ENCODE measurements around the gene DOK5.
"Not testable (repeated sequence)": the region's sequence is repeated elsewhere in the genome, so short reads cannot be mapped to it uniquely, and the experiment has no call there.

DOK5 gene

DNA sequence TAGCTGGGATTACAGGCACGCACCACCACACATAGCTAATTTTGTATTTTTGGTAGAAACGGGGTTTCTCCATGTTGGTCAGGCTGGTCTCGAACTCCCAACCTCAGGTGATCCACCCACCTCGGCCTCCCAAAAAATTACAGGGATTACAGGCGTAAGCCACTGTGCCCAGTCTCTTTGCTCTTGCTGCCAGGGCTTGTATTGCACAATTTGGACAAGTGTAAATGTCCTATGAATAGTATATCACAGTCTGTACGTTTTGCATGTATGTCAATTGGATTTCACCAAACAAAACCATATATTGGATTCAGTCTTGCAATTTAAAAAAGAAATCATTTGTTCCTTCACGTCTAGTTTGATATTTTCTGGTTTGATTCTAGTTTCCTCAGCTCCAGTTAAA lies 2.1 kb upstream of the DOK5 start:
- no peak for DNase-seq

DNA sequence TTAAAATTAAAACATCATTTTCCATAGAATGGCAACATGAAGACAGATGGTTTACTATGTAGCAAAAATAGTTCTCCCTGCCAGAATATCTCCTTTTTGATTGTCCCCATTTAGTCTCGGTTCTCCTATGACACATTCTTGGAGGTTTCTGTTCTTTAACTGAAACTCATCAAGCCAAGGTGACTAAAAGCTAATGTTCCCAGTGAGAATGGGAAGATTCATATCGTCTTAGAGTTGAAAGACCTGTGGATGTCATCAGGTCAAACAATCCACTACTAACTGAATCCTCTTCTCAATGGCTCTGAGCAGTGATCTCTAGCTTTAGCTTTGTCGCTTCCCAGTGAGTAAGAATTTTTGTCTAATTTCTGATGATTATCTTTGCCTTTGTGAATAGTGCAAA lies 1.3 kb upstream of the DOK5 start:
- DNase-seq = no peak

DNA sequence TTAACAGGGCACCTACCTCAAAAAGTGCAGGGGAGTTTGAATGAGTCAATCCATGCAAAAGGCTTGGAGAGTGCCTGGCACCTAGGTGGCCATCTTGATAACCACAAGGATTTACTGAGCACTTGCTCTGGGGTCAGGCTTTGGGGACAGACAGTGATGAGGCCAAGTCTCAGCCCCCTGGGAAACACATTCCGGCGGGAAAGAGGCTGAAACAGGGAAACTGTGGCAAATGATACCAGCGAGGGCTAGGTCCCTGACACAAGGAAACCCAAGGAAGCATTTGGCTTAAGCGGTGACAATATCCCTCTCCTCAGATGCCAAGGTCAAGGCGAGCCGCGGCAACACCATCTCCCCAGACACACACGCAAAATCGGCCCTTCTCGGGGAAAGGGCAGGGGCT lies 527 bp upstream of the DOK5 start:
- DNase-seq = no peak

DNA sequence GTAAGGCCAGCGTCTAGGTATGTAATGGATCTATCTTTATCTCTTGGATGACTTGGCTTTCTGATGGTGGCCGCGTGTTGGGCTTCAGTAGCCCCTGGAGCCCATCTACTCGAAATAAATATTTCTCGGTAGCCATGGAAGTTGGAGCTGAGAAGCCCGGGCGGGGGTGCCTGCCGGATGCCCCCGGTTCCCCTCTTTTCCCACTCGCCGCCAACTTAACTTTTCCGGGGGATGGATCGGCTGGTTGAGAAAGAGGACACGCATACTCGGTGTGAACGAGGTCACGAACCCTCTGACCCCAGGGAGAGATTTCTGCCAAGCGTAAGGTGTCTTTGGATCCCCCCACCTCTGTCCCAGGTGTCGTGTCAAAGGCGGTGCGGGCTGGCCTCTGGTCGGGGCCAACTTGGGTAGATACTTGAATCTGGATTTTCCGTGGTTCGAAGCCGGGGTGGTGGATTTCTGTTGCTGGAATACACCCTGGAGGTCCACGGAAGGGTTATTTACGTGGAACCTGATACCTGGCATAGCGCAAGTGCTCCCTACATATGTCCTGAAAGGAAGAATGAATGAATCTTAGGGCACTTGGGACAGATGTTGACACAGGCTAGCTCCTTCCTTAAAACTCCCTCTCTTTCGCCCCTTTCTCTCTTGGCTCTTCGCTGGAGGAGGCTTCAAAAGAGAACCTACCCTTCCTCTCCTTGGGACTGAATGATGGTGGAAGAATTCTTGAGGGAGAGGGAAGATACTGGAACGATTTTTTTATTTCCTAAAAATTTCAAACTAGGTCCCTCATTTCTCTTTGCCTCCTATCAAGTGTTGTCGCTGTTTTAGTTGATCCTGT lies 996 bp downstream of the DOK5 start:
- no peak for DNase-seq

DNA sequence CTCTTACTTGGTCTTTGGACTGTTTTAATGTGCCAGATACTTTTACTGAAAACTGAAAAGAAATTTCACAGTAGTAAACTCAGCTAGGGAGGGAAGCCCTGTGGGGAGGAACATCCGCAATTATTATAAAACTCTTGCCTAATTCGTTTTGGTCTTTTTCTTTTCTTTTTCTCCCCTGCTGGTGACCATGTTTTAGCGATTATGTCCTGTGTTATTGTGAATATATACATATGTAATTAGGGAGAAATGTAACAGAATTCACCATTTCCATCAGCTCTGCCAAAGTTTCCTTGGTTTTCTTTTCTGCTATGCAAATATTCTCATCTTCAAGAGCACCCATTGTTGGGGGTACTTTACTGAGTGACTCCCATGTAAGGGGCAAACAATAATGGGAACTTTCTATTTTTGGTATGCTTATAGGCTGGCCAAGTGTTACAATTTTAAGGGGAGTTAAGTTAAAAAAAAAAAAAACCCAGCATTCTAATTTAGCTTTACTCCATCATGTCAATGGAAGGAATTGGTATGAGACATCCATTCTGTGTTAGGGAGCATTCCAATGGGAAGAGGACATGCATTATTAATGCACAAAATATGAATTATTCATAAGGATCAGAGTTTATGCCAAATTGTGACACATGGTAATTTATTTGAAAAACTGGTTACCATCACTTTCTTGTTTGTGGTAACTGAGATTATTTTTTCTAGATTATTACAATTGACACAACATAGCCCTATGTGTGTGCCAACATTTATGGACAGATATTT lies 2.0 kb downstream of the DOK5 start:
- DNase-seq = no peak

DNA sequence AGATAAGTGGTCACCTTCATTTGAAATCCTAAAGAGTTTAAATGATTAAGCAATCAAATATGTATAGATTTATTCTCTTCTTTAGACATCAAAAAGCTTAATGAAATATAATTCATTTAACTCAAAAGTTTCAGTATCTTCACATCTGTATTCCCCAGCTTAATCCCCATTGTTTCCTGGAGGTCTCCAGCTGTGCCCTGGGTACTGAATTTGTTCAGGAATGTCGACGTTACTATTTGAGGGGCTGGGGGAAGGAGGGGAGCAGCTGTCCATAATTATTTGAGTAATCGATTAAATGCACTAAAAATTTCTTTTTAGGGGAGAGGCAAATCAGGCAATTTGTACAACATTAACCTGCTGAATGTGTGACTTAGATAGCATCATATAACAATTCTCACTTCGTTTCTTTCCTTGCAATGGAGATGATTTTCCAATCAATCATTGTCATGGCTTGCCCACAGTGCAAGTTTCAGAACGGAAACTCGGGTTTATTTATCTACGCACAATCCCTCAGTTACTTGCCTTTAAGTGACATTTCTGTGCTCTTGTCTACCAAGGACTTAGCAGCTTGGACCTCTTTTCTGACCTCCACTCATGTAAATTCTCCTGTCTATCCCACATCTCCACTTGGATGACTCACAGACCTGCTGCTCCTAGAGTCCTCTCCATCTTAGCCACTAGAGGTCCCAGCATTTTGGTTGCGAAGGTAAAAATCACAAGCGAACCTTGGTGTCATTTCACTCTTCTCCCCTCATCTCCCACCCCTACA lies 3.9 kb downstream of the DOK5 start:
- DNase-seq = no peak

DNA sequence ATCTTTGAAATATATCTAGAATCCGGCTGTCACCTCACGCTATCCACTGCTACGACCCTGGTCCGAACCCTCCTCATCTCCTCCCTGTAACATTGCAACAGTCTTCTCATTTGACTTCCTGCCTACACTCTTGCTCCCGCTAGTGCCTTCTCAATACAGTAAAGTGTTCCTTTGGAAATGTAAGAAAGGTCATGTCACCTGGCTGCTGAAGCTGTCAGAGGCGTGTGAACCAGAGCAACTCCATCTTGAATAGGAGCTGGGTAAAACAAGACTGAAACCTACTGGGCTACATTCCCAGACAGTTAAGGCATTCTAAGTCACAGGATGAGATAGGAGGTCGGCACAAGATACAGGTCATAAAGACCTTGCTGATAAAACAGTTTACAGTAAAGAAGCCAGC lies 4.5 kb downstream of the DOK5 start:
- not testable (repeated sequence) for DNase-seq

DNA sequence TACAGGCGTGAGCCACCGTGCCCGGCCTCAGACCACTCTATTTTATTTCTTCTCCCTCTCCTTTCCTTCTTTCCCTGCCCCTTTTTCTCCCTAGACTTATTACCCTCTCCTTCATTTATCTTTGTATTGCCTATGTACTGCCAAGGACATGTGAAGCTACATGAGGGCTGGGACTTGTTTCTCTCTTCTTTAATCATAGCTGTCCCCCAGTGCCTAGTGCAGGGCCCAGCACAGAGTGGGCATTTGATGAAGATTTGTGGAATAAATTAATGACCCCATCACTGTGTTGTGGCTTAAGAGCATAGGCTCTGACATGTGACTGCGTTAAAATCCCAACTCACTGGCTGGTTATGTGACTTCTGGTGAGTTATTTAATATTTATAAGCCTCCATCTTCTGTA lies 6.0 kb downstream of the DOK5 start:
- no peak for DNase-seq

DNA sequence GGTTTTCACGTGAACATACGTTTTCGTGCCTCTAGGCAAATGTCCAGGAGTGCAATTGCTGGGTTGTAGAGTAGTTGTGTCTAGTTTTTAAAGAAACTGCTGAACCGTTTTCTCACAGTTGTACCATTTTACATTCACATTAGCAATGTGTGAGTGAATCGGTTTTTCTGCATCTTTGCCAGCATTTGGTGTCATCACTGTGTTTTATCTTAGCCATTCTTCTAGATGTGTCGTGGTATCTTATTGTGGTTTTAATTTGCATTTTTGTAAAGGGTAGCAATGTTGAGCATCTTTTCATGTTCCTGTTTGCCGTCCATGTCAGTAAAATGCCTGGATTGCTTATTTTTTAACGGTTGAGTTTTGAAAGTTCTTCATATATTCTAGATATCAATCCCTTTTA lies 10.2 kb downstream of the DOK5 start:
- DNase-seq = no peak

DNA sequence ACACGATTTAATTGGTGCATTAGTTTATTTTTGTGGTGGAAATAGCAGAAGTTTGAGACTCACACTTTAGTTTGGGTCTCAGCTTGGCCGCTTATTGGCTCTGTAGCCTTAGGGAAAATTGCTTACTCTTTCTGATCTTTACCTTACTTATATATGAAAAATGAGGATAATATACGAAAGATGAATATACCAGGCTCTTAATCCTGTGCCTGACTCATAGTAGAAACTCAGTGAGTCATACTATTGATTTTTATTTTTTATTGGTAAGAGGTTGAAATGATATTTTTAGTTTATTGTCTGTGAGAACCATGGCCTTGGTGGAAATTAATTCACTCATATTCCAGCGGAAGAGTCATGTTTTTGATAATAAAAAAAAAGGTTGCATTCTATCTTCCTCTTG lies 11.2 kb downstream of the DOK5 start:
- no peak for DNase-seq

DNA sequence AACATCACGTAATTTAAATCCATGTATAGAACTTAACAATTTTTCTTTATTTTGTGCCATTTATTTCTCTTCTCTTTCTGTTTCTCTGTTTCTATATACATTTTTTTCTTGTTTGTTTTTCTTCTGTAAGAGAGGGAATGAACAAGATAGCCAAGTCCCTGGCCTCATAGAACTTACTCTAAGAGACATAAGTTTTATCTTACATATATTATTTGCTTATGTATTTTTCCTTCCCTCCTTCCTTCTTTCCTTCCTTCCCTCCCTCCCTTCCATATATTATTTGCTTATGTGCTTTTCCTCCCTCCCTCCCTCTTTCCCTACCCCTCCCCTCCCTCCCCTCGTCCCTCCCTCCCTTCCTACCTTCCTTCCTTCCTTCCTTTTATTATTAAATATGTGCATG lies 13.0 kb downstream of the DOK5 start:
- no peak for DNase-seq

DNA sequence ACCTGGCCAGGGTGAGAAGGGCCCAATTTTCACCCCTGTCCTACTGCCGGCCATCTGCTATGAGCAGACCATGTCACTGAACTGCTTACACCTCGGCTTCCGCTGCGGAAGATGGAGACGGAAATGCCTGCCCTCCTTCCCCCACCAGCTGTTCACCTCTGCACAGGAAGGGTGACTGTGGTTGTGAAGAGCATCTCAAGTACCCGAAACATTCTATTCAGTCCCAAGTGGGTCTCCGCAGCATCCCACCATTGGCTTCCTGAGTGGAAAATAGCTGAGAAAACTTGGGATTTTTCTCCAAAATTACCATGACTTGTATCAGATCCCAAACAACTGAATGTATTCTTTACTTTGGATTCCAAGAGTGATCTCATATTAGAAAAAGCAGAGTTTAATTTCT lies 16.1 kb downstream of the DOK5 start:
- DNase-seq = no peak

DNA sequence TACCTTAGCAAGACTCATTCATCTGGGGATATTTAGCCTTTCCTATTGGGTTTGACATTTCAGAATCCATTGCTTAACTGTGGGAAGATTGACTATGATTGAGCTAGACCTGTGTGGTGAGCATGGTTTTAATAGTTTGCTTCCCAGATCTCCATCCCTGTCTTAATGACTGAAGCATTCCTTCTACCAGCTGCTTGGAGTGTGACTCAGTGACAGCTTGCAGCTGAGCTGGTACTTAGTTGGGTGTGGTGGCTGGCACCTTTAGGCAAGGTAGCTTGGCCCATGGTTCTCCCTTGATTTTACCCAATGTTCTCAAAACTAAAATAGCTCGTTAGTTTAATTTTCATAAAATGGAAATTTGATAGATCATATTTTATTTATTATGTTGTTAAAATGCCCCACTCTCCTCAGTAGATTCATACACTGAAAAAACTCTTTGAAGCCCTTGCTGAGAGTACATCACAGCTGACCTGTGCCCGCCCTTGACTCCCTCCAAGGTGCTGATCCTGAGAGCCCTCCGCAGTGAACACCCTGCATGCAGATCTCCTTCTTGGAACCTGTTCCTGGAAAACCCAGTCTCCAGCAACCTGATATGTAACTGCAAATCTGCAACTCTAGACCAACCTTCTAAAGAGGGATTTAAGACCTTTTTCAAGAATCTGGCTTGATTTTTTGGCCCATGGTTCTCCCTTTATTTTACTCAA lies 19.1 kb downstream of the DOK5 start:
- DNase-seq = no peak

DNA sequence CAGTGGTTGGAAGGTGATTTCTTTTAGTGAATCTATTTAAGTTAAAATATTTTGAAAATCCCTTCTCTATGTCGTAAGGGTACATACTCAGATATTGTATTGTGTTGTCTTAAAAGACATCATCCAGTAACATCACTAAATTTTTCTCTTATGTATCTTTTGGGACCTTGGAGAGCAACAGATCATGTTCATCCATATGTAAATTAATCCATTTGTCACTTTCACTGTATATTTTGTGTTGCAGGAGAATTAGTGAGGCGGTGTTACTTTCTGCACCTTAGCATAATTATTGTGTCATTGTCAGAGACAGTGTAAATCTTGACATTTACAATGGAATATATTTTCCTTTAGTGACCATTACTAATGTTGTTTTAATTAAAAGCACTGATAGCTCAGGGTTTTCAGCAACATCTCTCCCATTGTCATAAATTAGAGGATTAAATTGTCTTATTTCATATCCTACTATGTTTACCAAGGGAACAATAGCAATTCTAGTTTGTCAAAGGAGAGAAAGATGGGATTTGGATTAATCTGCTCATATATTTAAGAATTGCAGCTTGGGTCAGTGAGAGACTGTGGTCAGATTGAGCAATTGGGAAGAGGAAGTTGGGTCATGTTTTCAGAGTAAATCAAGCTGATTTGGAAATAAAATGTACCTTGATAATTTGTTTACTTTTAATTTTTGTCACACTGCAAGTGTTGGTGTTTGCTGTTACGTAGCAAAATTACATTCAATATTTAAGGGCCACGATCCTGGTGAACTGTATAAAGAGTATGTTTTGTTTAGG lies 22.7 kb downstream of the DOK5 start:
- no peak for DNase-seq

DNA sequence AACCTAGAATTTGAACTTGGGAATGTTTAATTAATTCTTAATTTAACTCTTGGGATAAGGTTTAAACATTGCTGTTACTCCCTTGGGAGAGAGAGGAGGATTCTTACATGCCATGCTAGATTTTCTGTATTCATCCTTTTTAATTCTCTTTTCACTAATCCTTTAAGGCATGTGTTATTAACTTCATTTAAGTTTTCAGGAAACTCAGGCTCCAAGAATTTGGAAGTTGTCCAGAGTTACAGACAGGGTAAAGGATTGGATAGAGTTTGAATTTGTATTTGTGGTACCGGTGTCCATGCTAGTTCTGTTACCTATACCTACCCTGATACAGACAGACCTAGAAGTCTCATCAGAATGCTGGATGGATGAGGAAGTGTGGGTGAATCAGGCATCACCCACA lies 23.7 kb downstream of the DOK5 start:
- DNase-seq = no peak

DNA sequence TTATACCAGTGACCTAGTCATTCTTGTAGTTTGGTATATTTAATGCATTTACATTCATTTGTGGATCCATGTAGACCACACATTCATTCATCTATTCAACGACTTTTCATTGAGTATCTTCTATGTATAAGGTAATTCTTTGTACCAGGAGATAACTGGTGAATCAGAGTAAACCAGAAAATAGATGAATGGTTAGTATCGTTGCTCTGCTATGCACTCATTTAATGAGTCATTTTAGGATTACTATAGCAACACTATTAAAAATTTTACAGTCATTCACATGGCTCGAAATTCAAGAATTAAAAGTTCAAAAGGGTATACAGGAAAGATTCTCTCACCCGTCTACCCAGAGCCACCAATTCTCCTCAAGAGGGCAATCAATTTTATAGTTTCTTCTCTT lies 26.8 kb downstream of the DOK5 start:
- DNase-seq = no peak

DNA sequence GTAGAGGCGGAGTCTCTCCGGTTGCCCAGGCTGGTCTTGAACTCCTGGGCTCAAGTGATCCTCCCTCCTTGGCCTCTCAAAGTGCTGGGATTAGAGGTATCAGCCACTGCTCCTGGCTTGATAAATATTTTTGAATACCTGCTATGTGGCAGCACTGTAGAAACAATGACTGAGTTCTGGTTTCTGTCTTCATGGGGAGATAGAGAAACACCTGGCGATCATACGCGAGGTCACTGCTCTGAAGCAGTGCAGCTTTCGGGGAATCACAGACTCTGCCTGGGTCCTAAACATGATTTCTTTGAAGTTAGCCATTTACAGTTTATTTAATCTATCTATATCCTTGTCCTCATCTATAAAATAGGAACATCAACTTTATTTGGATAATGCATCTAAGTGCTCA lies 31.2 kb downstream of the DOK5 start:
- no peak for DNase-seq

DNA sequence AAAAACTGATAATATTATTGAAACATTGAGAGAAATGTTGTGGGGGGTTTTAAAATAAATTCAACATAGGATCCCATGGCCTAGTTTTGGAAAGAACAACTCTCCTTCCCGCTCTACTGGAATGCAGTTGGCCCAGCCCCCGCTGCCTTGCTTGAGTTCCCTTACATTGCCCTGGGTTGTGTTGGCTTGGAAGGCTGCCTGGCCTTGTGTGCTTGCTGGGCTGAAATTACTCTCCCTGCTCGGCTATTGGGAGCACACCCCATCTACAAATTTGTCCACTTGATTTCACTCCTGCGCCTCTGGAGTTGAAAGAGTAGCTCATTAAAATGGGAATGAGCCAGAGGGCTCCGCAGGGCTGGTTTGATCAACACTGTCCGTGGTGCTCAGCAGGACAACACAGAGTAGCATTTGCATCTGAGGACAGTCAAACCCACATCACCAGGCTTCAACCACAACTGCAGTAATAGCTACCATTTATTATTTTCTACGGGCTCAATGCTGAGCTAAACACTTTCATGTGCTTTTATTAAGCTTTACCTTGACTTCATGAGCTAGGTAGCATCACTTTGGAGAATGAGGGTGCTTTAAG lies 35.2 kb downstream of the DOK5 start:
- DNase-seq = no peak

DNA sequence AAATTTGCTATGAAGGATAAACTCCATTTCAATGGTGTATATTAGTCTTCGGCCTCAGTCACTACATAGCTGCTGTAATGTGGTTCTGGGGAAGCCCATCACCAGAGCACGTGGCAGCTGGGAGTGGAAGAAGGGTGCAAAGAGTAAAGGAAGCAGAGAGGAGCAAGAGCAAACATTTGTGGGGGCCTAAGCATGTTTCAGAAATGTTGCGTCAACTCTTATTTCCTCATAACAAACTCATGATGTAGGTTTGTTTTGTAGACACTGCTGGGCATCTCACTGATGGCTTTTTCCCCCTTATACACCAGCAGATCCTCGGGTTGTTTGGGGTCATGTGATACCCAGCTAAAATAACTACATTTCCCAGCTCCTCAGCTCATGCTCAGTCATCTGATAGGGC lies 37.3 kb downstream of the DOK5 start:
- DNase-seq = no peak

DNA sequence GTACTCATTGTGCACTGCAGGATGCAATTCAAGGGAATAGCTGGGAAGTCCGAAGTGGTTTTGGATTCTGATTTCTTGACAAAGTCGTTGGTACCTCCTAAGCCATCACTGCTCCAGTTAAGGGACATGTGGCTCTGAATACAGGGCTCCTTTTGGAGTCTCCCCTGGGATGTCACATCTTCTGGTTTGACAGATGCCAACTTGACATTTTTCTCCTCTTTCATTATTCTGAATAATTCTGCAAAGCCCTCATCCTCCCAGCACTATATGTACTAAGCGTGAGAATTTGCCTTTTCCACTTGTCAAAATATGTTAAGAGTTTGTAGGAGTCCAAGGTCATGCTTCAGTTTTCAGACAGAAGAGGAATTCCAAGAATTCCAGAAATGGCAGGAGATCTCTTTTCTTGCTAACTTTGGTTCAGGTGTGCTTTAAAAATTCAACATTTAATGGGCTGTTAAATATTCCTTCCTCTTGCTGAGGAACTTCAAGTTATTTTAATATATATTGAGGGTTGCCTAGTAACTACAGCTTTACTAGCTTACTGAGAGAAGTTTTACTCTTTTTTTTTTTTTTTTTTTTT lies 38.7 kb downstream of the DOK5 start:
- DNase-seq = no peak

DNA sequence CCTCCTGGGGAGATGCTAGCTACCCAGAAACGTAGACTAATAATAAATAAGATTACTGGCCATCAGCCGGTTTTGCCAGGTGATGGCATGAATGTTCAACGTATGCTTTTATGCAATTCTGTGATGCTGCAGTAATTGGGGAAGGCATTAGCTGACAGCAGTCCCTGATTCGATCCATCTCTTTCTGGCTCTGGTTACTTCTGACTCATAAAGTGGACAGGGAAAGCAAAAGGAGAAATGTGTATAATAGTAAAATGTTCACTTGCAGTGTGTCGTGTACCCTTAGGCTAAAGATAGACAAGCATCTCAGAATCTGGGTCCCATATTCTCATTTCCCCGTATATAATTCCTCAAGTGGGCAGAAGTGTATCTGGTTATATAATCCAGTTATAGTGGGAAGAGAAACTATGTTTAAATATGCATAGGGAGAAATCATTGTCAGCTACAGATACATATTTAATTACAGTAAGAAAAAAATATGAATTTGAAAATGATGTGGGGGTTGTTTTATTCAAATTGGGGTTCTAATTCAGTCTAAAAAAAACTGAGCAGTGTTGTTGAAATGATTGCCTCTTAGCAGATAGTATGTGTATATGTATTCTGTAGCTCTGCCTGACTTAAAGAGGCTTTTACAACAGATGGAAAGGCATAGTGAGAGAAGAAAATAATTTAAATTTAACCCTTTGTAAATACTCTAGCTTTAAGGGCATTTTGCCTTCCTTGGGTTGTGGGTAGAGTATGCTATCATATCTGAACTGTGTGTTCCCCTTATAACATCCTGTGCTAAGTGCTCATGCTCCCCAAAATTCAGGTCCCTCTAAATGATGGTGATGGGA lies 40.6 kb downstream of the DOK5 start:
- no peak for DNase-seq
